ENCODE measurements around the gene NAA15.
"Not testable (repeated sequence)": the region's sequence is repeated elsewhere in the genome, so short reads cannot be mapped to it uniquely, and the experiment has no call there.

NAA15 gene

DNA sequence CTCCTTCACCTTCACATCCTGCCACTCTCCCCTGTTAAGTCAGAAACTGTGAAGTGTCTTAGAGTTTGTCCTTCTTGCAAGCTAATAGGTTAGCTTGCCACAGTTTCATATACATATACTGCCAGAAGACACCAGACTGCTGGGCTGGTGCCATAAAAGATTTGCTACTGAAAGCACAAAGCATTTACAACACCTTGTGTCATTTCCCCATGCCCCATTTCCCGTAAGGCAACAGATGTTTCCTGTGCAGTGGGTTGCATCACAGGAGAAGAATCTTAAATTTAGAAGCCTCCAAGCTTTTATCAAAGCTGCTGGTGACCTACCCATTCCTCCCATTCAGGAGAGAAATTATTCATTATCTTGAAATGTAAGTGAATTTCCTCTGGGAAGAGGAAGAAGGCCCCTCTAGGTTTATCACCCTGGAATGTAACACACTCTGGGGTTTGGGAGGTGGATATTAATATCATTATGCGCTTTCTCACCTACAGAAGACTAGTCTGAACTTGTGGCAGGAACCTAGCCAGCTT lies 118.1 kb downstream of the NAA15 start:
- no peak overlapping the region for H3K4me3 ChIP-seq (ENCODE audit: low read depth, low read length)
- TF ChIP-seq, protein P1, sequence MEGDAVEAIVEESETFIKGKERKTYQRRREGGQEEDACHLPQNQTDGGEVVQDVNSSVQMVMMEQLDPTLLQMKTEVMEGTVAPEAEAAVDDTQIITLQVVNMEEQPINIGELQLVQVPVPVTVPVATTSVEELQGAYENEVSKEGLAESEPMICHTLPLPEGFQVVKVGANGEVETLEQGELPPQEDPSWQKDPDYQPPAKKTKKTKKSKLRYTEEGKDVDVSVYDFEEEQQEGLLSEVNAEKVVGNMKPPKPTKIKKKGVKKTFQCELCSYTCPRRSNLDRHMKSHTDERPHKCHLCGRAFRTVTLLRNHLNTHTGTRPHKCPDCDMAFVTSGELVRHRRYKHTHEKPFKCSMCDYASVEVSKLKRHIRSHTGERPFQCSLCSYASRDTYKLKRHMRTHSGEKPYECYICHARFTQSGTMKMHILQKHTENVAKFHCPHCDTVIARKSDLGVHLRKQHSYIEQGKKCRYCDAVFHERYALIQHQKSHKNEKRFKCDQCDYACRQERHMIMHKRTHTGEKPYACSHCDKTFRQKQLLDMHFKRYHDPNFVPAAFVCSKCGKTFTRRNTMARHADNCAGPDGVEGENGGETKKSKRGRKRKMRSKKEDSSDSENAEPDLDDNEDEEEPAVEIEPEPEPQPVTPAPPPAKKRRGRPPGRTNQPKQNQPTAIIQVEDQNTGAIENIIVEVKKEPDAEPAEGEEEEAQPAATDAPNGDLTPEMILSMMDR (IDR thresholded peaks at IDR 0.05; ENCODE audit: borderline replicate concordance, insufficient read depth, low read depth, low read length), result no peak

DNA sequence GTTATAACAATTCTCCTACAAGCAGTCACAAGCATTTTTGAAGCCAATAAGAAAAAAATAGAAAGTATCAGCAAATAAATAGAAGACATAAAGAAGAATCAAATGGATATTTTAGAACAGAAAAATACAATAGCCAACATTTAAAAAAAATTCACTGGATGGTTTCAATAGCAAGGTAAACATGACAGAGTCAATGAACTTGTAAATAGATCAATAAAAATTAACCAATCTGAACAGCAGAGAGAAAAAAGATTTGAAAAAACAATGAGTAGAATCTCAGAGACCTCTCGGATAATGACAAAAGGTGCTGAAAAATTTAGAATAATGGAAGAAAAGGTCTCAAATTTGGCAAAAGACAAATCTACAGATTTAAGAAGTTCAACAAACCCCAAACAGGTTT lies 119.3 kb downstream of the NAA15 start:
- TF ChIP-seq, protein P1 (IDR thresholded peaks at IDR 0.05; ENCODE audit: borderline replicate concordance, insufficient read depth, low read depth, low read length), result no peak
- no peak overlapping the region for H3K4me3 ChIP-seq (ENCODE audit: low read depth, low read length)

DNA sequence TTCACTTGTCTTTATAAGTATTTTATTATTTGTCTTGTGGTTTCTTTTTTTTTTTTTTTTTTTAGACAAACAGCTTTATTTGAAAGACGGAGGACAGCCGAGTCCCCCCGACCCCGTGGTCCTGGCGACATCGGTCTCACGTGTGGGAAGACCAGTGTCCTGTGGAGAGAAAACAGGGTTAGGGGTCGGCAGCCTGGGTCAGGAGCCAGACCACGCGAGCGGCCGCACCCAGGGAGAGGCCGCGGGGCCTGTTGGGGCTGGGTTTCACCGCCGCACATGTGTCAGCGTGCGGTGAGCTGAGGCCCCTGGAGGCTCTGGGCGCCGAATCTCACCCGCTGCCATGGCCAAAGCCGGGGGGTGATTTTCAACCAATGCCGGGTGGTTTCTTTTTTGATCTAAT lies 134.8 kb downstream of the NAA15 start:
- TF ChIP-seq, protein P1 (IDR thresholded peaks at IDR 0.05; ENCODE audit: borderline replicate concordance, insufficient read depth, low read depth, low read length), result no peak
- H3K4me3 ChIP-seq (ENCODE audit: low read depth, low read length), result no peak overlapping the region

DNA sequence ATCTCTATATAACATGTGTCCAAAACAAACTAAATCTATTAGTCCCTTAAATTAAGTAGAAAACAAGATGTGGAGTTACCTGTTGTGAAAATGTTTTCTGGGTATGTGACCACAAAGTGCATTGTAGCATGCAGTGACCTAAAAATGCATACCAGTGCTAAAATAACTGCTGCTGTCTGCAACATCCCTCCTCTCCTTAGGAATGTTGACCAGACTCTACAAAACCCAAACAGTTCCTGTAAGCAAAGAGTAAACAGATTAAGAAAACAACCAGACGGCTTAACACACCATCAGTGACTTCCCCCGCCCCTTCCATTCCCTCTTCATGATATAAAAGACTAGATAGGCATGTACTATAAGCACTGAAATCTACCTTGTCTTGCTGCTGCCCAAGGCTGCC lies 136.8 kb downstream of the NAA15 start:
- no peak overlapping the region for H3K4me3 ChIP-seq (ENCODE audit: low read depth, low read length)
- TF ChIP-seq, protein P1 (IDR thresholded peaks at IDR 0.05; ENCODE audit: borderline replicate concordance, insufficient read depth, low read depth, low read length), result no peak

DNA sequence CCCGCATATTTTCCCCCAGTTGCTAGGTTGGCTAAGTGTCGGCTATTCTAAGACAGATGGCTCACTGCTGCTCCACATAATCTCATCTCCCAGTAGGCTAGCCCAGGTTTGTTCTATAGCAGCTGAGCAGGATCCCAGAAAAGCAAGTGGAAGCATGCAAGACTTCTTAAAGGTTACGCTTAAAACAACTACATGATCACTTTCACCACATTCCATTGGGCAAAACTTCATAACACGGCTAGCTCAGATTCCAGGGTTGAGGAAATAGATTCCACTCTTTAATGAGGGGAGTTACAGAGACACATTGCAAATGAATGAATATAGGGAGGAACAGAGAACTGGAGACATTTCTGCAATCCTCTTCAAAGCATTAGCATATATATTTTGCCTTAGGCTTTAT lies 139.7 kb downstream of the NAA15 start:
- H3K4me3 ChIP-seq (ENCODE audit: low read depth, low read length), result no peak overlapping the region
- TF ChIP-seq, protein P1 (IDR thresholded peaks at IDR 0.05; ENCODE audit: borderline replicate concordance, insufficient read depth, low read depth, low read length), result no peak

DNA sequence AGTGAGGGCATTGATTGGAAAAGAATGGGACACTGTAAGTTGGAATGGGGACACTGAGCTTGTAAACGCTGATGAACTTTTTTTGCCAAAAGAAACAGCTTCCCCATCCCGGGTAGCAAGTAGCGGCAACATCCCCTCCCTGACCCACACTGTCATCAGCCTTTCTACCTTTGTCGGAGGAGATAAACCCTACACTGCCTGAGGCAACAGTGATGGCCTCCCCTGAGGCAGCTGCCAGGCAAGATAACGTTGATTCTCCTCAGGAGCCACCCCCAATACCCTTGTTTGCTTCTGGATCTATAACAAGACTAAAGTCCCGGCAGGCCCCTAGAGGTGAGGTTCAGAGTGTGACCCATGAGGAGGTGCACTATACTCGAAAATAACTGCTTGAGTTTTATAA lies 142.4 kb downstream of the NAA15 start:
- TF ChIP-seq, protein P1 (IDR thresholded peaks at IDR 0.05; ENCODE audit: borderline replicate concordance, insufficient read depth, low read depth, low read length), result no peak

DNA sequence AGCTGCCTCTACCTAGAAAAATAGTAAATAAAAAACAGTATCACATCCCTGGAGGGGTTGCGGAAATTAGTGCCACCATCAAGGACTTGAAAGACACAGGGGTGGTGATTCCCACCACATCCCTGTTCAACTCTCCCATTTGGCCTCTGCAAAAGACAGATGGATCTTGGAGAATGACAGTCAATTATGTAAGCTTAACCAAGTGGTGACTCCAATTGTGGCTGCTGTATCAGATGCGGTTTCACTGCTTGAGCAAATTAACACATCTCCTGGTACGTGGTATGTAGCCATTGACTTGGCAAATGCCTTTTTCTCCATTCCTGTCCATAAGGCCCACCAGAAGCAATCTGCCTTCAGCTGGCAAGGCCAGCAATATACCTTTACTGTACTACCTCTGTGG lies 143.6 kb downstream of the NAA15 start:
- H3K4me3 ChIP-seq (ENCODE audit: low read depth, low read length), result not testable (repeated sequence)

More for the DNA sequence above, 142.4 kb downstream of the NAA15 start:
- H3K4me3 ChIP-seq (ENCODE audit: low read depth, low read length), result no peak overlapping the region

DNA sequence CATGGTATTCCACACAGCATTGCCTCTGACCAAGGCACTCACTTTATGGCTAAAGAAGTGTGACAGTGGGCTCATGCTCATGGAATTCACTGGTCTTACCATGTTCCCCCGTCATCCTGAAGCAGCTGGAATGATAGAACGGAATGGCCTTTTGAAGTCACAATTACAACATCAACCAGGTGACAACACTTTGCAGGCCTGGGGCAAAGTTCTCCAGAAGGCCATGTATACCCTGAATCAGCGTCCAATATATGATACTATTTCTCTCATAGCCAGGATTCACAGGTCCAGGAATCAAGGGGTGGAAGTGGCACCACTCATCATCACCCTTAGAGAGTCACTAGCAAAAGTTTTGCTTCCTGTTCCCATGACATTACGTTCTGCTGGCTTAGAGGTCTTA lies 145.8 kb downstream of the NAA15 start:
- H3K4me3 ChIP-seq (ENCODE audit: low read depth, low read length), result not testable (repeated sequence)

Measured in GM12875 (cell line).